Measurements from ENCODE around the gene TRAK1.

DNA sequence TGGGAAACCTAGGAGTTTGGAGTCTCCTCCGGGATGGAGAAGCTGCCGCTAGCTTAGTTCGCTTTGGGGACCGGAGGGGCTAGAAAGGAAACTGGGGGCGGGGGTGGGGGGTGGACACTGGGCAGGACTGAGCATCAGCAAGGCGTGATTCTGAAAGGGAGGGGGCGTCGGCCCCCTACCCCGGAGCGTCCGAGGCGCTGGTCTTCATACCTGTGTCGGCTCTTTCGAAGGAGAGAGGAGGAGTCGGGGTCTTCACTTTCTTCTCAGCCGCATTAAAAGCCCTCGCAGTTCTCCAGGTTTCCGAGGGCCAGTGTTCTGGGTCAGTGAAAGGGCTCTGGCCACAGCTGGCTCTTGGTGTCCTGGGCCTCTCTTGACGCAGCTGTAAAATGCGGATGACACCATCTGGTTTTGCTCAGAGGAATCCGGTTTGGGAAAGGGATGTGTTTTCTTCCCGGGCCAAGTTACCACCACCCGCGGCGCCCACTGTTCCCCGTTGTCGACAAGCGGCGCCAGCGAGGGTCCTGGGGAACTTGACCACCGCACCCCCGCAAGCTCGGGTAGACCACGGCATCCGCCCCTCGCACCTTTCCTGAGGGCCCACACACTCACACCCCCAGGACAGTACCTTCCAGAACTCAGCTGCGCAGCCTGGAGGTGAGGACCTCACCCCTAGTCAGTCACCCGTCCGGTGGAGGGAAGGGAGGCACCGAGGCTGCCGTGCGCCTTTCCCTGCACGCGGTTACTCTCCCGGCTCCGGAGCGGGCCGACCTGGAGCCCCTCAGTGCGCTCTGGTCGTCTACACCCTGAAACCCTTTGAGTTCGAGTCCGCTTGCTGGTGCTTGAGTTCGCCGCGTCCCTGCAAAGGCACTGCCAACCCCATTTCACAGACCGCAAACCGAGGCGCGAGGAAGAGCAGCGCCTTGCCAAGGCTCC is 174.2 kb downstream of the TRAK1 start:
- TF ChIP-seq FOXP4 (CRISPR knock-in tag; IDR thresholded peaks at IDR 0.05) (no peak), SMAD4 (CRISPR knock-in tag; IDR thresholded peaks at IDR 0.05) (no peak), ZNF263 (CRISPR knock-in tag; IDR thresholded peaks at IDR 0.05; ENCODE audit: low read depth) (no peak), GRHL2 (CRISPR knock-in tag; IDR thresholded peaks at IDR 0.05; ENCODE audit: insufficient replicate concordance, severe bottlenecking) (no peak), NFYB (CRISPR knock-in tag; conservative IDR thresholded peaks at IDR 0.05; ENCODE audit: low read depth) (no peak)
- TF ChIP-seq, protein P1, sequence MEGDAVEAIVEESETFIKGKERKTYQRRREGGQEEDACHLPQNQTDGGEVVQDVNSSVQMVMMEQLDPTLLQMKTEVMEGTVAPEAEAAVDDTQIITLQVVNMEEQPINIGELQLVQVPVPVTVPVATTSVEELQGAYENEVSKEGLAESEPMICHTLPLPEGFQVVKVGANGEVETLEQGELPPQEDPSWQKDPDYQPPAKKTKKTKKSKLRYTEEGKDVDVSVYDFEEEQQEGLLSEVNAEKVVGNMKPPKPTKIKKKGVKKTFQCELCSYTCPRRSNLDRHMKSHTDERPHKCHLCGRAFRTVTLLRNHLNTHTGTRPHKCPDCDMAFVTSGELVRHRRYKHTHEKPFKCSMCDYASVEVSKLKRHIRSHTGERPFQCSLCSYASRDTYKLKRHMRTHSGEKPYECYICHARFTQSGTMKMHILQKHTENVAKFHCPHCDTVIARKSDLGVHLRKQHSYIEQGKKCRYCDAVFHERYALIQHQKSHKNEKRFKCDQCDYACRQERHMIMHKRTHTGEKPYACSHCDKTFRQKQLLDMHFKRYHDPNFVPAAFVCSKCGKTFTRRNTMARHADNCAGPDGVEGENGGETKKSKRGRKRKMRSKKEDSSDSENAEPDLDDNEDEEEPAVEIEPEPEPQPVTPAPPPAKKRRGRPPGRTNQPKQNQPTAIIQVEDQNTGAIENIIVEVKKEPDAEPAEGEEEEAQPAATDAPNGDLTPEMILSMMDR (IDR thresholded peaks at IDR 0.05), result no peak
- TF ChIP-seq, protein P2, sequence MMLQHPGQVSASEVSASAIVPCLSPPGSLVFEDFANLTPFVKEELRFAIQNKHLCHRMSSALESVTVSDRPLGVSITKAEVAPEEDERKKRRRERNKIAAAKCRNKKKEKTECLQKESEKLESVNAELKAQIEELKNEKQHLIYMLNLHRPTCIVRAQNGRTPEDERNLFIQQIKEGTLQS (CRISPR knock-in tag; conservative IDR thresholded peaks at IDR 0.05), result no peak
